DMS153 treated with DMSO at 0.1 percent for 48 hours (cell line): ENCODE data around the gene TRA2B.
A peak's percentile ranks its signal among the peaks of the same experiment; 100 is the strongest.

ENCODE experiments used
- DNase-seq: peaks from one replicate; lab custom pipeline; 2025; ENCODE audit not compliant: unreplicated experiment; lab: John Stamatoyannopoulos, UW

The TRA2B gene

DNA sequence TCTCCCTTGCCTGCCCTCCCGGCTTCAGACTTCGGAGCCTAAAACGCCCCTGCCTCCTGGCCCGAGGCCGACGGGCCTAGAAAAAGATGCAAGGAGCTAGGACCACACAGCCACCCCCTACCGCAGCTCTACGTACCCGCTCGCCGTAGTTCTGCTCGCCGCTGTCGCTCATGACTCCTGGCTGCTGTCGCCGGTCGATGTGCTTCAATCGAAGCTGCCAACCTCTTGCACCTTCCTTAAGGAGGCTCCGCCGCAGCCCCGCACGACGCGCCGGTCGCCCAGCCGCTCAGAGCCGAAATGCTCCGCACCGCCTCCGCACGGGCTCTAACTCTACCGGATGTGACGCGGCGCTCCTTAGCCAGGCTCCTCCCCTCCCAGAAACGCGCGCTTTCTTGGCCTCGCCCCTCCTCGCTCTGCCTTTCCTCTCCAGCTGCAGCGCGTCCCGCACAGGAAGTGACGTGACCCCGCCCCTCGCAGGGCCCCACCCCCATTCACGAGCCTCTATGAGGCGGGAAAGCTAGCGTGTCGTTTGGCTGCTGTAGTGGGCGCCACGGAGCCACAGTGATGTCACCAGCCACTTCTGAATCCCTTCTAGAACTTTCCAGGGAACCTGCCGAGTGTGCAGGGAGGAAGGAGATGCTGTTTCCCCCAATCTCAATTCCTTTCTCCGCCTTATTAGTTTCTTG, at the start of gene TRA2B:
Gene TRA2B, minus strand, starts transcription at position 326 of the 686 bp plus-strand sequence. Its CDS starts 154 bp downstream, at position 172.
- peak; percentile 96 for DNase-seq

DNA sequence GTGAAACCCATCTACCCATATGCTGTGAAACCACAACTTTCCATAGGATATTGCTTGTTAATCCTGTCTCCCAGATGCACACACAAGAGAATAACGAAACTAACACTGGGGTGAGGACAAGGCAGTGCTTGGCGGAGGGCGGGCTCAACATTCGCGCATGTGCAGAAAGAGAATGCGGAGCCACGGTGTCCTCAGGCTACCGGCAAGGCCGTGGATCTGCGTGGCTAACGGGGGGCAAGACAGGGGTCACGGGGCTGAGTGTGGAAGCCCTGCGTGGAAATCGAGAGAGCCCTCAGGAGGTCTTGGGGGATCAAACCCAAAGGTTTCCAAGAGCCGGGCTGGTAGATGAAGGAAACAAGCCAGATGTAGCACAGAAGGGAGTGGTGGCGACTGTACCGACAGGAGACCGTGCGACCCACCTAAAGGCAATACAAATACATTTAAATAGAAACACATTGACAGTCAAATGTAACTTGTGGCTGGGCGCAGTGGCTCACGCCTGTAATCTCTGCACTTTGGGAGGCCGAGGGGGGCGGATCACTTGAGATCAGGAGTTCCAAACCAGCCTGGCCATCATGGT, 48.5 kb upstream of the TRA2B start:
- DNase-seq = no peak

- DNase-seq = no peak
Observed at GRCh38 chr3:185984203-185984602, 46.4 kb upstream of the TRA2B start.

GRCh38 chr3:185983495-185984141, 45.8 kb upstream of the TRA2B start:
- peak; percentile 26 for DNase-seq

GRCh38 chr3:185982632-185983031, 44.8 kb upstream of the TRA2B start:
- no peak for DNase-seq

DNA sequence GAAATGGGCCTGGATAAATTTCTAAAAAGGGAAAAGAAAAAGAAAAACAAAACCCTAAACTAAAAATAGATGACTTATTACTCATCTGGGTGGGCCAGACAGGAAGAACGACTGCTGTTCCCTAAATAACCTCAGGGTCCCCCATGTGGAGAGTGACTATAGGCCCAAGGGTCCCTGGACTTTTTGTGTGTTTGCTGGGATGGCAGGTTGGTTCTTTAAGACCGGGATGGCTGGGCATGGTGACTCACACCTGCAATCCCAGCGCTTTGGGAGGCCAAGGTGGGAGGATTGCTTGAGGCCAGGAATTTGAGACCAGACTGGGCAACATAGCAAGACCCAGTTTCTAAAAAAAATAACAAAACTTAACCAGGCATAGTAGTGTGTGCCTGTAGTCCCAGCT, 43.8 kb upstream of the TRA2B start:
- no peak for DNase-seq

- no peak for DNase-seq
Observed at GRCh38 chr3:185979721-185980121, 41.9 kb upstream of the TRA2B start.

- DNase-seq = no peak
Observed at GRCh38 chr3:185978516-185978915, 40.7 kb upstream of the TRA2B start.

- DNase-seq = no peak
Observed at GRCh38 chr3:185977679-185978040, 39.8 kb upstream of the TRA2B start.

DNA sequence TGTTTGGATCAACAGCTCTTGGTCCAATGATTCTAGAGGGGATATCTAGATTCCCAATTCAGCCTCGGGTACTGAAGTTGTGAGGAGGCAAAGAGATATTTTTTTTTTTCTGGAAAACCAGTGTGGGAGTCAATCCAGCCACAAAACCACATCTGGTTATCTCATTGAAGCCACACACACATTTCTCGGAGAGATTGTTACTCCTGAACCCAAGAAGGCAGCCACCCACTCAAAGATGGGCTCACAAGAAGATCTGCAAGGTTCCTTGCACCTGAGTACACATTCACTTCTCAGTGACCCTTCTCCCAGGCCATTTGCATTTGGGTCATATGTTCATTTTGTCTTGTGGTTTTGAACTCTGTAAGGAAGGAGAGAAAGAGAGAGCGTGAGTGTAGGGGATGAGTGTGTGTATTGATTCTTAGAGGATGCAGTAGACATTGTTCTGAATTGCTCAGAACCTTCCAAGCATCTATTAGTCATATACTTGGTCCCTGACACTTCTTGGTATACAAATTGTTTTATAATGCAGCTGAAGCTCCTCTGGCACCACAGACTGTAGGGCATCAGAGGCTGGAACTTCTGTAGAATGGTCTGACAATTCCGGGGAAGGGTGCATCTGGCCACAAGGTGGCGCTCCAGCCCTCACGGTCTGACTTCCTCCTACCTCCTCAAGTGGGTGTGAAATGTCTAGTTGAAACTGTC, 39.3 kb upstream of the TRA2B start:
- peak; percentile 49 for DNase-seq

DNA sequence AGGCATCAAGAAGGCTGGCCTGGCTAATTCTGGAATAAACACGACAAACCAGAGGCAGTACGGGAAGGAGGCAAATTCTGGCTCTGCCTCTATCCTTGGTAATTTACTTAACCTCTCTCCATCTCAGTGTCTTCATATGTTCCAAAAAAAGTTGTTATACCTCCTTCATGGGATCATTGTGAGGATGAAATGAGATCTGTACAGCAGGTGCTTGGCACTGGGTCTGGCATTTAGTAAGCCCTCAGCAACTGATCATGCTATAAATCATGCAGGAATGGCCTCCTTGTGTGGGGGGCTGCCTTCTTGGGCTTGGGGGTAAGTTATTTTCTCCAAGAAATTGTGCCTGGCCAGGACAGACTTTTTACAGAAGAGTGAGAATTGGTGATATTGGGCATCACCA, 38.3 kb upstream of the TRA2B start:
- no peak for DNase-seq

DNA sequence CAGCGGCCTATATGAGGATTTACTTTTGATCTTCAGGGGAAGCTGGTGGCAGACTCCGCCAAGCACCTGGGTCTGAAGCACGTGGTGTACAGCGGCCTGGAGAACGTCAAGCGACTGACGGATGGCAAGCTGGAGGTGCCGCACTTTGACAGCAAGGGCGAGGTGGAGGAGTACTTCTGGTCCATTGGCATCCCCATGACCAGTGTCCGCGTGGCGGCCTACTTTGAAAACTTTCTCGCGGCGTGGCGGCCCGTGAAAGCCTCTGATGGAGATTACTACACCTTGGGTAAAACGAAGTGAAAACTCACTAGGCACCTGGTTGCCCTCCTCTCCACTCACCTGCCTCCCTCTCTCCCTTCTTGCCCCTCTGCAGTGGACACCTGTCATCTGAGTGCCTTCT, 33.8 kb upstream of the TRA2B start:
- DNase-seq = no peak

- no peak for DNase-seq
Observed at GRCh38 chr3:185968168-185968567, 30.4 kb upstream of the TRA2B start.

DNA sequence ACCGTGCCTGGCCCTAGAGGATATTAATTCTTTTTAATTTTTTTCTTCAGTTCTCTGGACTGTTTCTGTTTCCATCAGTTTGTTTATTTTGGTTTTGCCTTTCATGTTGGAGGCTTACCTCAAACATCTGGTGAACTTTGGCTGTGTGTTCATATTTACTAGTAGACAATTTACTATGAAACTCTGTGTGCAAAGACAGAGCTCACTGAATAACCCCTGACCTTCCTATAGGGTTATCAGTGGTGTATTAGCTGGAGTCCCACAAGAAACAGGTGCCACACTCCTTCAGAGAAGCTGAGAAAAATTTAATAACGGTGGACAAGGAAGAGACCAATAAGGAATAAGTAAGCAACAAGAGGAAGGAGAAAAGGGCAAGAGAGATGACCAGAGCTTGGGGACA, 28.8 kb upstream of the TRA2B start:
- DNase-seq = no peak

DNA sequence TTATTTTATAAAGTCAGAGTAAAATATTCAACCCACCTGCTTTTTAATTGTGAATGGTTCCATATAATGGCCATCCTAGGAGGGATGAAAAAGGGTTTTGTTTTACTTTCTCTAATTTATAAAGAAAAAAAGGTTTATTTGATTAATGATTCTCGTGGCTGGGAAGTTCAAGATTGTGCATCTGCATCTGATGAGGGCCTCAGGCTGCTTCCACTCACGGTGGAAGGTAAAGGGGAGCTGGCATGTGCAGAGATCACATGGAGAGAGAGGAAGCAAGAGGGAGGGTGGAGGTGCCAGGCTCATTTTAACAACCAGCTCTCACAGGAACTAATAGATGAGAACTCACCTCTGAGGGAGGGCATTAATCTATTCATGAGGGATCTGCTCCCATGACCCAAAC, 27.7 kb upstream of the TRA2B start:
- DNase-seq = no peak

GRCh38 chr3:185961675-185962232, 23.9 kb upstream of the TRA2B start:
- DNase-seq = no peak

DNA sequence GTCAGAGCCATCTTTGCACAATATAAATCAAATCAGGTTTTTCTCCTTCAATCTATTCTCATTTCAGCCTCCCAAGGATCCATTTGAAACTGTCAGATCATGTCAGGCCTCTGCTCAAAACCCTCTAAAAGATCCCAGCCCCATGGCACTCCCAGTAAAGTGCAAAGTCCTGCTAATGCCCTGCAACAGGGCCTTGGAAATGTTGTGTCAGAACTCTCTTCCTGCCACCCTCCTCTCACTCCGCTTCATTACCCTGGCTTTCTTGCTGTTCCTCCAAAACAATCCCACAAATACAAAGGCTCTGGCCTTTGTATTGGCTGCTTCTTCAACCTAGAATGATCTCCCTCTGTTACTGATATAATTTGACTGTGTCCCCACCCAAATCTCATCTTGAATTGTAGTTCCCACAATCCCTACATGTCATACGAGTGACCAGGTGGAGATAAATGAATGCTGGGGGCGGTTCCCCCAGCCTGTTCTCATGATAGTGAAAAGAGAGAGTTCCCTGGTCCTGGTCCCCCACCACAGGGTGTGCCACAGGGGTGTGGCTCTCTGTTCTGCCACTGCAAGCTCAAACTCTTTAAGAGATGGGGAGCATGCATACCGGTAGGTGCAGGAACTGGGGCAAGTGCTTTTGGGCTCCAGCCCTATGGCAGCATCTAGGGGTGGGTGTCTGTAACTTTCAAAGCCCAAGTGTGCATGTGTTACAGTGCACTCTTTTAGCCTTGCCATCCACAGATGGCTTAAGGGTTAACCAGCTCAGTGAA, 22.9 kb upstream of the TRA2B start:
- DNase-seq = no peak

- DNase-seq = no peak
Observed at GRCh38 chr3:185959609-185960521, 22.1 kb upstream of the TRA2B start.

GRCh38 chr3:185958626-185959025, 20.8 kb upstream of the TRA2B start:
- DNase-seq = no peak

GRCh38 chr3:185956244-185956643, 18.4 kb upstream of the TRA2B start:
- no peak for DNase-seq
